Liver (tissue), 3 donors: Measurements from ENCODE around the gene HCFC1R1.
"Not testable (repeated sequence)": the region's sequence is repeated elsewhere in the genome, so short reads cannot be mapped to it uniquely, and the experiment has no call there.

Experiments used
- JUND ChIP-seq, 2 donors: IDR thresholded peaks; 2 replicates each; pipeline ENCODE4 v1.6.1; 2016; ENCODE audit warnings: antibody characterized with exemption in 2 of 2
- REST ChIP-seq: IDR thresholded peaks from 2 replicates; pipeline ENCODE4 v1.6.1; 2016; ENCODE audit warnings: antibody characterized with exemption, mild to moderate bottlenecking
- TAF1 ChIP-seq: conservative IDR thresholded peaks from 2 replicates; pipeline ENCODE4 v1.6.1; 2016; ENCODE audit warnings: antibody characterized with exemption, mild to moderate bottlenecking
- TF ChIP-seq, protein P1 (sequence below): fragments of 150-350 bp; IDR thresholded peaks from 2 replicates; pipeline ENCODE4 v1.5.1; 2017; ENCODE audit warnings: improper control_type of control experiment, low read depth, low read length; ENCODE audit not compliant: missing input control
- donor health status: healthy.
- donor health status: healthy.

DNA sequence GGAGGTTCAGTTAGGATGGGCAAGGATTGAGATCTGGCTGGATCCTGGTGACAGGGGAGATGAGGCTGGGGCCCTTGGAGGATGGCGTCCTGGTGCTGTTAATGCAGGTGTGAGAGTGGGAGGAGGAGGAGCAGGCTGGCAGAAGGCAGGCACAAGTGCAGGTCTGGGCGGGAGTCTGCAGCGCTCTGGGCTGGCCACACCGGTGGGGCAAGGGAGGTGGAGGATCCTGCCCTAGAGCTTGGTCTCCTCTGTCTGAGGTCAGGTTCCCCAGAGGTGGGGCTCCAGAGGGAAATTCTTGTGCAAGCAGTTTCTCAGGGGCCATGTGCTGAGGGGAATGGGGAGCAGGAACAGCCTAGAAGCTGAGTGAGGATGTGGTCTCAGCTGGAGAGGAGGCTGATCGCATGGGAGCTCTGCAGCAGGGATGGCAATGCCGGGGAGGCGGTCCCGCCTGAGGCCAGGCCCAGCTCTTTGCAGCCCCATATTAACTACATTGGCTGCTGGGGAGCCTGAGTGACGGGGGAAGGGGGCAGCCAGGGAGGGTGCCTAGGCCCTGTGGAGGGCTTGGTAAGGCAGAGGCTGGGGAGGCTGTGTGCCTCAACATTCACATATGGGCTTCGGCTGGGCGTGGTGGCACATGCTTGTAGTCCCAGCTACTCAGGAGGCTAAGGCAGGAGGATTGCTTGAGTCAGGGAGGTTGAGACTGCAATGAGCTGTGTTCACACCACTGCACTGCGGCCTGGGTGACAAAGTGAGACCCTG lies 29.0 kb upstream of the HCFC1R1 start:
- TF ChIP-seq, protein P1, sequence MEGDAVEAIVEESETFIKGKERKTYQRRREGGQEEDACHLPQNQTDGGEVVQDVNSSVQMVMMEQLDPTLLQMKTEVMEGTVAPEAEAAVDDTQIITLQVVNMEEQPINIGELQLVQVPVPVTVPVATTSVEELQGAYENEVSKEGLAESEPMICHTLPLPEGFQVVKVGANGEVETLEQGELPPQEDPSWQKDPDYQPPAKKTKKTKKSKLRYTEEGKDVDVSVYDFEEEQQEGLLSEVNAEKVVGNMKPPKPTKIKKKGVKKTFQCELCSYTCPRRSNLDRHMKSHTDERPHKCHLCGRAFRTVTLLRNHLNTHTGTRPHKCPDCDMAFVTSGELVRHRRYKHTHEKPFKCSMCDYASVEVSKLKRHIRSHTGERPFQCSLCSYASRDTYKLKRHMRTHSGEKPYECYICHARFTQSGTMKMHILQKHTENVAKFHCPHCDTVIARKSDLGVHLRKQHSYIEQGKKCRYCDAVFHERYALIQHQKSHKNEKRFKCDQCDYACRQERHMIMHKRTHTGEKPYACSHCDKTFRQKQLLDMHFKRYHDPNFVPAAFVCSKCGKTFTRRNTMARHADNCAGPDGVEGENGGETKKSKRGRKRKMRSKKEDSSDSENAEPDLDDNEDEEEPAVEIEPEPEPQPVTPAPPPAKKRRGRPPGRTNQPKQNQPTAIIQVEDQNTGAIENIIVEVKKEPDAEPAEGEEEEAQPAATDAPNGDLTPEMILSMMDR: not testable (repeated sequence)
- not testable (repeated sequence) for TF ChIP-seq REST; JUND (IDR thresholded peaks at IDR 0.05); TAF1
